ENCODE results near the gene SELENOP. TPM values are rescaled to one million over a fixed set of nuclear protein-coding genes. Genes with fewer than 3 reads are reported as not detected.
A peak's percentile ranks its signal among the peaks of the same experiment; 100 is the strongest.

SELENOP gene
- total and polyA plus RNA-seq, 9 of the 15 experiments (the other 6 are each of a cell fraction or from before 2014, with no cell fraction given): 3.2 to 6.3 (median 4.5) TPM

DNA sequence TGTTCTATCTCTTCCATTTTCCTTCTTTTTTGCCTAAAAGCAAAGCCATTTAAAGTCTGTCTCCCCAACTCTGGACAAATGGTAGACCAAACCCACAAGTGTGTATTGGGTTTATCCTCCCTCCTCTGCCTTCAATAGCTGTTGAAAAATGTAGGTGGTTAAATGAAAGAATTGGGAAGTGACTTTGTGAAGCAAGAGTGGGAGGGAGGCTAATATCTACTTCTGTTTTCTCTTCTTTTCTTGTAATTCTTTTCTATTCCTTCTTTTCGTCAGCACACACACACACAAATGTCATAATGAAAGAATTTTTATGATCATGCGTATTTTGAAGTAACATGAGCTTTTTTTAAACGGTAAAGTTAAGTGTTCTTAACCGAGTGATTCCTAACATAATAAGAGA lies 51.3 kb downstream of the SELENOP start:
- no peak overlapping the region for H3K27ac ChIP-seq (ENCODE audit: extremely low read depth, low read depth, low read length)
- H2AFZ ChIP-seq (ENCODE audit: low read depth, low read length): peak overlapping the region; percentile 75
- FAIRE-seq (no peak), ATAC-seq (no peak), DNase-seq (ENCODE audit: extremely low read depth in 1 of 4, low spot score in 3 of 4) (no peak)
- peaks cover 4 to 5% of the 10 kb centered on the region in 2 experiments; a peak in 2 of 5 replicates for H3K4me1 ChIP-seq (replicated peaks in 1 of 2; ENCODE audit: control insufficient read depth in 2 of 2, insufficient read depth in 2 of 2, low read length in 2 of 2)
- H4K20me1 ChIP-seq (replicated peaks; ENCODE audit: control insufficient read depth, insufficient read depth, low read length): no peaks in the 10 kb centered on the region
- 37% methylated on average over 4 of the region's 4 CpGs for WGBS (ENCODE audit: insufficient coverage, low coverage, missing lambda C conversion rate)
- H3K36me3 ChIP-seq (ENCODE audit: control insufficient read depth, insufficient read depth, low read length): no peaks in the 10 kb centered on the region
- no peaks in the 10 kb centered on the region for H3K9me3 ChIP-seq (replicated peaks; ENCODE audit: control insufficient read depth, insufficient read depth, low read depth, low read length)
- TF ChIP-seq, protein P1, sequence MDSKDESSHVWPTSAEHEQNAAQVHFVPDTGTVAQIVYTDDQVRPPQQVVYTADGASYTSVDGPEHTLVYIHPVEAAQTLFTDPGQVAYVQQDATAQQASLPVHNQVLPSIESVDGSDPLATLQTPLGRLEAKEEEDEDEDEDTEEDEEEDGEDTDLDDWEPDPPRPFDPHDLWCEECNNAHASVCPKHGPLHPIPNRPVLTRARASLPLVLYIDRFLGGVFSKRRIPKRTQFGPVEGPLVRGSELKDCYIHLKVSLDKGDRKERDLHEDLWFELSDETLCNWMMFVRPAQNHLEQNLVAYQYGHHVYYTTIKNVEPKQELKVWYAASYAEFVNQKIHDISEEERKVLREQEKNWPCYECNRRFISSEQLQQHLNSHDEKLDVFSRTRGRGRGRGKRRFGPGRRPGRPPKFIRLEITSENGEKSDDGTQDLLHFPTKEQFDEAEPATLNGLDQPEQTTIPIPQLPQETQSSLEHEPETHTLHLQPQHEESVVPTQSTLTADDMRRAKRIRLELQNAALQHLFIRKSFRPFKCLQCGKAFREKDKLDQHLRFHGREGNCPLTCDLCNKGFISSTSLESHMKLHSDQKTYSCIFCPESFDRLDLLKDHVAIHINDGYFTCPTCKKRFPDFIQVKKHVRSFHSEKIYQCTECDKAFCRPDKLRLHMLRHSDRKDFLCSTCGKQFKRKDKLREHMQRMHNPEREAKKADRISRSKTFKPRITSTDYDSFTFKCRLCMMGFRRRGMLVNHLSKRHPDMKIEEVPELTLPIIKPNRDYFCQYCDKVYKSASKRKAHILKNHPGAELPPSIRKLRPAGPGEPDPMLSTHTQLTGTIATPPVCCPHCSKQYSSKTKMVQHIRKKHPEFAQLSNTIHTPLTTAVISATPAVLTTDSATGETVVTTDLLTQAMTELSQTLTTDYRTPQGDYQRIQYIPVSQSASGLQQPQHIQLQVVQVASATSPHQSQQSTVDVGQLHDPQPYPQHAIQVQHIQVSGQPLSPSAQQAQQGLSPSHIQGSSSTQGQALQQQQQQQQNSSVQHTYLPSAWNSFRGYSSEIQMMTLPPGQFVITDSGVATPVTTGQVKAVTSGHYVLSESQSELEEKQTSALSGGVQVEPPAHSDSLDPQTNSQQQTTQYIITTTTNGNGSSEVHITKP (IDR thresholded peaks at IDR 0.05; ENCODE audit: partially characterized antibody): peak; percentile 1
- TF ChIP-seq, protein P2, sequence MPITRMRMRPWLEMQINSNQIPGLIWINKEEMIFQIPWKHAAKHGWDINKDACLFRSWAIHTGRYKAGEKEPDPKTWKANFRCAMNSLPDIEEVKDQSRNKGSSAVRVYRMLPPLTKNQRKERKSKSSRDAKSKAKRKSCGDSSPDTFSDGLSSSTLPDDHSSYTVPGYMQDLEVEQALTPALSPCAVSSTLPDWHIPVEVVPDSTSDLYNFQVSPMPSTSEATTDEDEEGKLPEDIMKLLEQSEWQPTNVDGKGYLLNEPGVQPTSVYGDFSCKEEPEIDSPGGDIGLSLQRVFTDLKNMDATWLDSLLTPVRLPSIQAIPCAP (CRISPR knock-in tag; IDR thresholded peaks at IDR 0.05; ENCODE audit: borderline replicate concordance): no peak
- no peaks in the 10 kb centered on the region for H3K27me3 ChIP-seq (ENCODE audit: control insufficient read depth in 2 of 2, insufficient read depth in 2 of 2, low read length in 2 of 2)
- no peak overlapping the region for H3K4me3 ChIP-seq
- H3K79me2 ChIP-seq (ENCODE audit: control insufficient read depth, insufficient read depth, low read length): no peaks in the 10 kb centered on the region; the same call in 2 of the 3 replicates
- BruUV-seq (replicated peaks): no TSS peak
- H3K9ac ChIP-seq (ENCODE audit: insufficient read depth in 1 of 2, low read depth in 2 of 2, low read length in 2 of 2): no peak overlapping the region
- in situ Hi-C loops (cut with MboI): loop anchor here (25.0 kb wide), 1 partner anchor 898 kb away; the partner anchor contains the start of gene OXCT1
- ChIA-PET CTCF (ENCODE audit: low intra/inter-chr PET ratio) (interaction anchor here (0.6 kb wide), 1 partner anchor 1052 kb away, joined by 4 read pairs; no protein-coding TSS in a partner anchor), POLR2A (interaction anchor here (0.6 to 2.0 kb wide), 3 partner anchors 13 to 1167 kb away, joined by 3 to 4 read pairs (median 4); no protein-coding TSS in a partner anchor)
- no peak overlapping the region for H3K4me2 ChIP-seq (ENCODE audit: insufficient read depth, low read length)
- no peaks in the 10 kb centered on the region for H3K9me1 ChIP-seq (ENCODE audit: control insufficient read depth, insufficient read depth, low read length)
- intact Hi-C loops (cut with micrococcal nuclease): no loop called here

Data from K562 (cell line).